SK-N-SH treated with all-trans-retinoic acid at 6 μM for 48 hours (cell line): ENCODE results near the gene TRAK1.

Experiments
- BACH2 ChIP-seq: fragments of 250-450 bp; sonication (Bioruptor Pico); IDR thresholded peaks from 2 replicates; pipeline ENCODE4 v1.9.0; 2021; ENCODE audit warnings: mild to moderate bottlenecking, borderline replicate concordance
- OSR1 ChIP-seq: fragments of 250-450 bp; sonication (Bioruptor Pico); IDR thresholded peaks from 2 replicates; pipeline ENCODE4 v1.8.0; 2022; ENCODE audit warnings: moderate library complexity, mild to moderate bottlenecking, inconsistent platforms
- SNAI2 ChIP-seq: fragments of 250-450 bp; sonication (Bioruptor Pico); IDR thresholded peaks from 2 replicates; pipeline ENCODE4 v1.5.0; 2020; ENCODE audit warnings: mild to moderate bottlenecking, moderate library complexity
- ZFP3 ChIP-seq: fragments of 250-450 bp; sonication (Bioruptor Pico); IDR thresholded peaks from 2 replicates; pipeline ENCODE4 v1.5.0; 2020; ENCODE audit warnings: mild to moderate bottlenecking, moderate library complexity
- ZNF70 ChIP-seq: fragments of 450-650 bp; formaldehyde crosslinking; IDR thresholded peaks from 2 replicates; pipeline ENCODE4 v1.5.0; 2020; ENCODE audit warnings: mild to moderate bottlenecking, moderate library complexity

- TF ChIP-seq ZFP3 (no peak), OSR1 (CRISPR knock-in tag) (no peak), ZNF70 (no peak), SNAI2 (CRISPR knock-in tag) (no peak), BACH2 (CRISPR knock-in tag) (no peak)
Measured at GRCh38 chr3:42274266-42274665, 183.1 kb downstream of the TRAK1 start.
